T follicular helper cell (primary cell): Measurements from ENCODE around the gene KLKB1.
"Not testable (repeated sequence)": the region's sequence is repeated elsewhere in the genome, so short reads cannot be mapped to it uniquely, and the experiment has no call there.

Experiments
- DNase-seq: peaks from one replicate; pipeline ENCODE4 v3.0.0-alpha.2; 2020; ENCODE audit warnings: low read depth

KLKB1 gene

GRCh38 chr4:186265250-186265649, 37.9 kb downstream of the KLKB1 start:
- not testable (repeated sequence) for DNase-seq

- no peak for DNase-seq
These were observed 38.7 kb downstream of the KLKB1 start, which contains the start of gene F11 for GRCh38 chr4:186265683-186266652. Gene F11 (plus strand): TSS chr4:186266189. CDS start chr4:186267137, 948 bp downstream.

DNA sequence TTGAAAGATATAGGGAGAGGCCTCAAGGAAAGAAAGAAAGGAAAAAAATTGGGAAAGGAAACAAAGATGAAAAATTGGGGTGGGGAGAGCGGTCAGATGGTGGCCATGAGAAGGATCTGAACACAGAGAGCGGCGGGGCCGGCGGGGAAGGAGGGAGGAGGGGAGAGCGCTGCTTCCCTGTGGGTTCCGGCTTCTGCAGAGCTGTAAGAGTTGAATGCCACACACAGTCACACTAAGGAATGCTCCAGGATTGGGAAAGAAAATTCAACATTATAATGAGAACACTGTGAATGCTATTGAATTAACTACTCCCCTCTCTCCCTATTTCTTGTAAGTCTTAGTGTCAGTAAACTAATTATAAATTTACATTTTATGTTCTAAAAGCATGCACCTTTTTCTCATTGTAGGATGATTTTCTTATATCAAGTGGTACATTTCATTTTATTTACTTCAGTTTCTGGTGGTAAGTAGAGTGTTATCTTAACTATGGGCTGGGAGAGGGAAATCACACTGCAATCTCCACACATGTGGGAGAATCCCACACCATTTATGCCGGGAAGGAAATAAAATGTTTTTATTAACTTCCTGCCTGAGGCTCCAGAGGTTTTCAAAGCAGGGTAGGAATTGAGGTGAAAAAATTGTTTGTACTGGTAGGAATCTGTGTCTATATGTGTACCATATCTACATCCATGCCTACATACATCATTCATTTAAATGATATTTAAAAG, 39.6 kb downstream of the KLKB1 start:
- DNase-seq, result no peak

DNA sequence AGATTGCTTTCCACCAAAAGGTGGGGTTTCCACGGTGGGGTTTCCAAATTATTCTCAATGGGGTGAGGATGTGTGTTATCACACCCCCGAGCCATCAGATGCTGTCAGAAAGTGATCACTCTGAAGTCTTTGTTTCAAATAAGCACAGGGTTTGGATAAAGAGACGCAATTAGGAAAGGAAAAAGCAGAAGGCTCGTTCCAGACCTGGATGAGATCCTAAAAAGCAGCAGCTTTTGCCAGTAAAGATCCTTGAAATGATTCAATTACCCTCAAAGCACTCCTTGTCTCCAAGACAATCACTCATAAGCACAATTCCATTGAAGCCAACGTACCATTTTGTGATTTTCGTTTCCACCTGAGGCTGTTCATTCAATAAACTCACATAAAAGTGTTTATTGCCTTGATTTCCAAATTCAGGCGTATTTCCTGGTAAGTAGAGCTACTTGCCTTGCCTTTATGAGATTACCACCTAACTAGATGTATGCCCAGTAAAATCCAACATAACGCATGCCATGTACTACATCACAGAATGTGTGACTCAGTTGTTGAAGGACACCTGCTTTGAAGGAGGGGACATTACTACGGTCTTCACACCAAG, 43.9 kb downstream of the KLKB1 start:
- DNase-seq, result no peak

- DNase-seq, result no peak
These were observed 45.5 kb downstream of the KLKB1 start for GRCh38 chr4:186272699-186273391.

DNA sequence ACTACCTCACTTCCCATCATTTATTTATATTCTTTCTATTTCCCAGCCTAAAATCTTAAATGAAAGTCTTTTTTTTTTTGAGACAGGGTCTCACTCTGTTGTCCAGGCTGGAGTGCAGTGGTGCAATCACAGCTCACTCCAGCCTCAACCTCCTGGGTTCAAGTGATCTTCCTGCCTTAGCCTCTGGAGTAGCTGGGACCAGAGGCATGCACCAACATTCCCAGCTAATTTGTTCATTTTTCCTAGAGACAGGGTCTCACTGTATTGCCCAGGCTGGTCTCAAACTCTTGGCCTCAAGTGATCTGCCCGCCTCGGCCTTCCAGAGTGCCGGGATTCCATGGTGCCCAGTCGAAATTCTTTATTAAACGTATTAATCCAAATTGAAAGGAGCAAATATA, 46.1 kb downstream of the KLKB1 start:
- not testable (repeated sequence) for DNase-seq

DNA sequence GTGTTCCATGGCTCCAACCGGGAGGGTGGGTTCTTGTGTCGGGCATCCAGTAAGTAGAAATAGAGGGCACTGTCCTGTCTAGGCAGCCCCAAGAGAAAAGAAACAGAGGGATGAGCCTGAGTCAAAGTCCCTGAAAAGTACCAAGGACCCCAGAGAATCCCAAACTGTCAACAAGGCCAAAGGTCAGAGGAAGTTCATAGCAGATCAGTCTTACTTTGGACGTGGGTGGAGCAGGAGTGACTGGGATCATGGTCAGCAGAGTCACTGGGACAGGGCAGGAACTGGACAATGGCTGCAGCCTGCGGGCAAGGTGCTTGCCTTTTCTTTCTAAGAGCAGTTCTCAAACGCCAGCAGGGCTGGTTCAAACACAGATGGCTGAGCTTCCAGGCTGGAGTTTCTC, 56.0 kb downstream of the KLKB1 start:
- no peak for DNase-seq

- no peak for DNase-seq
These were observed 57.8 kb downstream of the KLKB1 start for GRCh38 chr4:186285147-186285546.

- no peak for DNase-seq
These were observed 59.3 kb downstream of the KLKB1 start for GRCh38 chr4:186286581-186286980.

- DNase-seq, result no peak
These were observed 64.1 kb downstream of the KLKB1 start for GRCh38 chr4:186291256-186291890.

GRCh38 chr4:186294160-186294559, 66.9 kb downstream of the KLKB1 start:
- no peak for DNase-seq

DNA sequence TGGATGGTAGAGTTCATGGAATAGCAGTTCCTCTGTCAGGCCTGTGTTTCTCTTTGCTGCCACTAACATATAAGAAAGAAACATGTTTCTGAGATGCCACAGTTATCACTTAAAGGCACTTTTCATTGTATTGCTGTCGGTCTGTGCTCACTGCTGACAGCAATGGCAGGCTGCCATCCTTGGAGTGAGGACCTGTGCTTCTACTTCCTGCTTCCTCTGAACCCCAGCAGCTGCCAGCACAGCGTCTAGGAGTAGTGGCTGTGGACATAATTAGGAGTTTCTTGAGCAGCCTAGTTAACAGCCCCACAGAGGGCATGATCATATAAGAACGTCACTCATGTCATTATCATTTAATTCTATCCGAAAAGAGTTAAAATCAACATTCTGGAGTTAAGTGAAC, 69.2 kb downstream of the KLKB1 start:
- DNase-seq, result no peak

- DNase-seq, result no peak
These were observed 69.8 kb downstream of the KLKB1 start for GRCh38 chr4:186297013-186297645.

DNA sequence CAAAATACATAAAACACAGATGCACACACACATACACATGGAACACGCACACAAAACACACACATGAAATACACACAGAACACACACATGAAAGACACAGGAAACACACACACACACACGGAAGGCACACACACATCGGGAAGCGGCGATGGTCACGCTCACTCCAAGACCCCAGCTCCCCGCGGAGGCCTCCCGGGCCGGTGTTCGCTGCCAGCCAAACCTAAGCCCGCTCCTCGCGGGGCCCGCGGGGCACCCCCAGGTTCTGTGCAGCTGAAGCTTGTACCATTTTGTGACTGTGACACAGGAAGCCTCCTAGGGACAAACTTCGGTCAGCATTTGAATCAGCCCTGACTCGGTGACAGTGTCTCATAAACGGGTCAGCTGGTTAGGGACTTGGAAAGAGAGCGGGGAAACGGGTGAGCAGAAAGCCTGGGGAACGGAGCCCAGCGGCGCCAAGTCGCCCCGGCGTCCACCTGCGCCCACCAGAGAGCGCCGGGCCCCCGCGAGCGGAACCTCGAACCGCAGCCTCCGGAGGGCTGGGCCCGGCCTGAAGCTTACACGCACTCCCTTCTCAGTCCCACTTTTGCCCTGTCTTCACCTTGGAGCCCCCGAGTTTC, 70.8 kb downstream of the KLKB1 start:
- DNase-seq, result no peak

GRCh38 chr4:186299291-186299690, 72.0 kb downstream of the KLKB1 start:
- no peak for DNase-seq

GRCh38 chr4:186300659-186301390, 73.5 kb downstream of the KLKB1 start:
- DNase-seq, result no peak

- no peak for DNase-seq
These were observed 76.9 kb downstream of the KLKB1 start for GRCh38 chr4:186304216-186304615.

- no peak for DNase-seq
These were observed 77.7 kb downstream of the KLKB1 start for GRCh38 chr4:186304866-186305505.

DNA sequence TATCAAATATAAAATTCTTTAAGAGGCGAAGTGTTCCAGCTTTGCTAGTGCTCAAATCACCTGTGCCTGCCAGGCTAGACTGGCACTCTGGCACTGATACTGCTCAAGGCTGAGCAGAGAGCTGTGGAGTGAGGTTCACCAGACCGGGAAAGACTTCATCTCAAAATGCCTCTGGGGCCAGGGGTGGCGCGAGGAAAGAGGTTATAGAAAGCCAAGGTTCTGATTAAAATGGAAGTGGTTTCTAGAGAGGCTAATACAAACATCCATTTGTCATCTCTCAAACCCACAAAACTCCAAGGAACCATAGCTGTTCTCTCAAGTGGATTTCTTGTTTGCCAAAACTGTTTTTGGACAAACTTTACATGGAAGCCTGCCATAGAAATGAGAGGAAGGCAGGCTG, 80.2 kb downstream of the KLKB1 start:
- no peak for DNase-seq
